ENCODE data around the gene SPINK9. TPM values are rescaled to one million over a fixed set of nuclear protein-coding genes. Genes with fewer than 3 reads are reported as not detected.

Gene SPINK9
- total RNA-seq, 1 donor from 2014 or later: not detected

DNA sequence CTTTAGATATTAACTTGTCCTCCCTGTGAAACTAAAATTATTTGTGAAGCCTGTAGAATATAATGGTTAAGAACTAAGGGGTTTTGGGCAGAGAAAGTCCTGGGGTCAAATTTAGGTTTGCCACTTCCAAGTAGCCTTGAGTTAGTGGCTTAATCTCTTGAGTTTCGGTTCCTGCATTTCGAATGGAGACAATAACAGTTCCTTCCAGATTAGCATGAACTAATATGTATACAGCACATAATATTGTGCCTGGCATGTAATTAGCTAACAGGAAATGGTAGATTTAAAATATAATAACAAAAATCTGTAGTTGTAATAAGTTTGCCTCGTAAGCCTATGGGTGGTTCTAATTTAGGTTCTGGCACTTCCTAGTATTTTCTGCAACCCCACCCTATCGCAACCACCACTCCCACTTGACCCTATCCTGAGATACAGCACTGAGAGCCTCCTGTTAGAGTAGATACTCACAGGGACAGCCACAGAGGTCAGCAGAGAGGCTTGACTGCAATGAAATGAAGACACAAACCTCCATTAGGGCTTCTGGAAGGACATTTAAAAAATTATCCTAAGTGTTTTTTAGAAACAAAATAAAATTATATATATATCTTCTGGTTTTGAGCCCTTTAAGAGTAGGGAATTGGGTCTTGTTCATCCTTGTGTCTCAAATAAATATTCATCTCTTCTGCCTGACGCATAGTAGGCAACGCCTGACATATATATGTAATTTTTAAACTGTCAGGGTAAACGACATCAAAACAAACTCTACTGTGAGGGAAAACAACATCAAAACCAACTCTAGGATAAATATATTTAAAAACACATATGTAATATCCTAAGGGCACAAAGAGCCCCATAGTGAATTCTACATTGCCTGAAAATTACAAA is 8.5 kb downstream of the SPINK9 start:
- Mint-ChIP-seq H3K4me1 (no peaks in the 10 kb centered on the region), H3K9me3 (no peaks in the 10 kb centered on the region), H3K36me3 (ENCODE audit: low read depth) (no peaks in the 10 kb centered on the region), H3K27ac (no peak overlapping the region), H3K4me3 (no peak overlapping the region), H3K27me3 (no peaks in the 10 kb centered on the region)
- POLR2A ChIA-PET: no interaction called here
- ATAC-seq (ENCODE audit: low read depth): no peak
- no peak for DNase-seq
- CTCF ChIA-PET: no interaction called here
- TF ChIP-seq, protein P1, sequence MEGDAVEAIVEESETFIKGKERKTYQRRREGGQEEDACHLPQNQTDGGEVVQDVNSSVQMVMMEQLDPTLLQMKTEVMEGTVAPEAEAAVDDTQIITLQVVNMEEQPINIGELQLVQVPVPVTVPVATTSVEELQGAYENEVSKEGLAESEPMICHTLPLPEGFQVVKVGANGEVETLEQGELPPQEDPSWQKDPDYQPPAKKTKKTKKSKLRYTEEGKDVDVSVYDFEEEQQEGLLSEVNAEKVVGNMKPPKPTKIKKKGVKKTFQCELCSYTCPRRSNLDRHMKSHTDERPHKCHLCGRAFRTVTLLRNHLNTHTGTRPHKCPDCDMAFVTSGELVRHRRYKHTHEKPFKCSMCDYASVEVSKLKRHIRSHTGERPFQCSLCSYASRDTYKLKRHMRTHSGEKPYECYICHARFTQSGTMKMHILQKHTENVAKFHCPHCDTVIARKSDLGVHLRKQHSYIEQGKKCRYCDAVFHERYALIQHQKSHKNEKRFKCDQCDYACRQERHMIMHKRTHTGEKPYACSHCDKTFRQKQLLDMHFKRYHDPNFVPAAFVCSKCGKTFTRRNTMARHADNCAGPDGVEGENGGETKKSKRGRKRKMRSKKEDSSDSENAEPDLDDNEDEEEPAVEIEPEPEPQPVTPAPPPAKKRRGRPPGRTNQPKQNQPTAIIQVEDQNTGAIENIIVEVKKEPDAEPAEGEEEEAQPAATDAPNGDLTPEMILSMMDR (IDR thresholded peaks at IDR 0.05): no peak
- intact Hi-C loops (cut with micrococcal nuclease): no loop called here

- CTCF ChIA-PET: no interaction called here
- Mint-ChIP-seq H3K27me3 (no peaks in the 10 kb centered on the region), H3K9me3 (no peaks in the 10 kb centered on the region), H3K4me1 (no peaks in the 10 kb centered on the region), H3K27ac (no peak overlapping the region), H3K36me3 (ENCODE audit: low read depth) (no peaks in the 10 kb centered on the region), H3K4me3 (no peak overlapping the region)
- TF ChIP-seq, protein P1 (IDR thresholded peaks at IDR 0.05): no peak
- no peak for ATAC-seq (ENCODE audit: low read depth)
- DNase-seq: no peak
- intact Hi-C loops (cut with micrococcal nuclease): no loop called here
- POLR2A ChIA-PET: no interaction called here
Observed at GRCh38 chr5:148347706-148348105, 12.3 kb downstream of the SPINK9 start.

GRCh38 chr5:148352696-148353095 is 17.3 kb downstream of the SPINK9 start:
- H3K36me3 Mint-ChIP-seq (ENCODE audit: low read depth): no peaks in the 10 kb centered on the region
- CTCF ChIA-PET: no interaction called here
- no peak for DNase-seq
- peaks cover 2% of the 10 kb centered on the region for H3K27me3 Mint-ChIP-seq
- intact Hi-C loops (cut with micrococcal nuclease): no loop called here
- H3K27ac Mint-ChIP-seq: no peak overlapping the region
- no peak overlapping the region for H3K4me3 Mint-ChIP-seq
- H3K4me1 Mint-ChIP-seq: no peaks in the 10 kb centered on the region
- H3K9me3 Mint-ChIP-seq: no peaks in the 10 kb centered on the region
- TF ChIP-seq, protein P1 (IDR thresholded peaks at IDR 0.05): no peak
- POLR2A ChIA-PET: no interaction called here
- no peak for ATAC-seq (ENCODE audit: low read depth)

DNA sequence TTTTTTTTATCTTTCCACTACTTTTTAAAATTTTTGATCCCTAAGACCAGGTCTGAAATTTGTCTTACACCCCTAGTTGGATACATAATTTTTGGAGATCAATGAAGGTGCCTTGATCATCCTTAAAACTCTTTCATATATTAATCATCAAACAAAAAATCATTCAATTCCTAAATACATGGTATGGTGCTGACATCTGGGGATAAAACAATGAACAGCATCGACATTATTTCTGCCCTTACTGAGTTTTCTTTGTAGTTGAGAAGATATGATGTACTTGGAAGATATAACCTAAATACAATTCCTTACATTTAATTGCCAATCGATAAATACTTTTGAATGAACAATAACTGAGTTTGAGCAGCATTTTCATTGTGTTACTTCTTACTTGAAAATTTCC is 18.3 kb downstream of the SPINK9 start:
- CTCF ChIA-PET: no interaction called here
- no peak for ATAC-seq (ENCODE audit: low read depth)

GRCh38 chr5:148364343-148364742 is 29.0 kb downstream of the SPINK9 start:
- TF ChIP-seq, protein P1 (IDR thresholded peaks at IDR 0.05): no peak
- H3K27ac Mint-ChIP-seq: no peak overlapping the region

More for the DNA sequence above, 18.3 kb downstream of the SPINK9 start:
- H3K4me3 Mint-ChIP-seq: no peak overlapping the region
- no peak overlapping the region for H3K27ac Mint-ChIP-seq
- H3K27me3 Mint-ChIP-seq: peaks cover 2% of the 10 kb centered on the region
- DNase-seq: no peak
- H3K9me3 Mint-ChIP-seq: no peaks in the 10 kb centered on the region
- H3K36me3 Mint-ChIP-seq (ENCODE audit: low read depth): no peaks in the 10 kb centered on the region
- intact Hi-C loops (cut with micrococcal nuclease): no loop called here
- TF ChIP-seq, protein P1 (IDR thresholded peaks at IDR 0.05): no peak
- no peaks in the 10 kb centered on the region for H3K4me1 Mint-ChIP-seq
- POLR2A ChIA-PET: no interaction called here

More at GRCh38 chr5:148364343-148364742, 29.0 kb downstream of the SPINK9 start:
- no peak overlapping the region for H3K4me3 Mint-ChIP-seq
- H3K27me3 Mint-ChIP-seq: peaks cover 3% of the 10 kb centered on the region
- DNase-seq (no peak), ATAC-seq (ENCODE audit: low read depth) (no peak)
- ChIA-PET POLR2A (no interaction called here), CTCF (no interaction called here)
- intact Hi-C loops (cut with micrococcal nuclease): no loop called here
- H3K36me3 Mint-ChIP-seq (ENCODE audit: low read depth): peaks cover 6% of the 10 kb centered on the region
- no peaks in the 10 kb centered on the region for H3K4me1 Mint-ChIP-seq
- peaks cover 8% of the 10 kb centered on the region for H3K9me3 Mint-ChIP-seq

Measured in activated B cell treated with CpG ODN at 0.5 μM for 24 hours (primary cell).